ENCODE measurements around the gene CCDC157.

DNA sequence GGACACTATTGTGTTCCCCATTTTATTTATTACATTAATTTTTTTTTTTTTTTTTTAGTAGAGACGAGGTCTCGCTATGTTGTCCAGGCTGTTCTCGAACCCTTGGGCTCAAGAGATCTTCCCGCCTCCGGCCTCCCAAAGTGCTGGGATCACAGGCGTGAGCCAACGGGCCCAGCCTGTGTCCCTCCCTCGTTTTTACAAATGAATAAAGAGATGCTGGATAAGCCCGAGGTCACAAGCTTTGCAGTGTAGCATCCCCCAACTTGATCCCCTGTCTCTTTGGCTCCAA lies 68.5 kb downstream of the CCDC157 start:
- TF ChIP-seq POLR2A (IDR thresholded peaks at IDR 0.05): no peak
- TF ChIP-seq, protein P1, sequence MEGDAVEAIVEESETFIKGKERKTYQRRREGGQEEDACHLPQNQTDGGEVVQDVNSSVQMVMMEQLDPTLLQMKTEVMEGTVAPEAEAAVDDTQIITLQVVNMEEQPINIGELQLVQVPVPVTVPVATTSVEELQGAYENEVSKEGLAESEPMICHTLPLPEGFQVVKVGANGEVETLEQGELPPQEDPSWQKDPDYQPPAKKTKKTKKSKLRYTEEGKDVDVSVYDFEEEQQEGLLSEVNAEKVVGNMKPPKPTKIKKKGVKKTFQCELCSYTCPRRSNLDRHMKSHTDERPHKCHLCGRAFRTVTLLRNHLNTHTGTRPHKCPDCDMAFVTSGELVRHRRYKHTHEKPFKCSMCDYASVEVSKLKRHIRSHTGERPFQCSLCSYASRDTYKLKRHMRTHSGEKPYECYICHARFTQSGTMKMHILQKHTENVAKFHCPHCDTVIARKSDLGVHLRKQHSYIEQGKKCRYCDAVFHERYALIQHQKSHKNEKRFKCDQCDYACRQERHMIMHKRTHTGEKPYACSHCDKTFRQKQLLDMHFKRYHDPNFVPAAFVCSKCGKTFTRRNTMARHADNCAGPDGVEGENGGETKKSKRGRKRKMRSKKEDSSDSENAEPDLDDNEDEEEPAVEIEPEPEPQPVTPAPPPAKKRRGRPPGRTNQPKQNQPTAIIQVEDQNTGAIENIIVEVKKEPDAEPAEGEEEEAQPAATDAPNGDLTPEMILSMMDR (IDR thresholded peaks at IDR 0.05): no peak
